T-helper 1 cell treated with Interleukin-12 subunit alpha and Interleukin-12 subunit beta and Interleukin-4 antibody, amounts not matched to agents 30 μg/mL and 1 μg/mL, for 36 hours (primary cell): ENCODE data around the gene MYMK.

Source experiments
- H3K27ac Mint-ChIP-seq: one replicate; pipeline ENCODE4 v1.8.0; 2021; ENCODE audit warnings: mild to moderate bottlenecking, mixed read lengths
- H3K27me3 Mint-ChIP-seq: one replicate; pipeline ENCODE4 v1.8.0; 2021; ENCODE audit warnings: low read depth, mixed read lengths
- H3K36me3 Mint-ChIP-seq: one replicate; pipeline ENCODE4 v1.8.0; 2021; ENCODE audit warnings: low read depth, mixed read lengths
- H3K4me1 Mint-ChIP-seq: one replicate; pipeline ENCODE4 v1.8.0; 2021; ENCODE audit warnings: low read depth, mixed read lengths
- H3K4me3 Mint-ChIP-seq: one replicate; pipeline ENCODE4 v1.8.0; 2021; ENCODE audit warnings: mild to moderate bottlenecking, moderate library complexity, mixed read lengths
- H3K9me3 Mint-ChIP-seq: one replicate; pipeline ENCODE4 v1.8.0; 2021; ENCODE audit warnings: mixed read lengths

The MYMK gene

GRCh38 chr9:133521122-133522072, 3.4 kb downstream of the MYMK start:
- Mint-ChIP-seq H3K27ac (no peak overlapping the region), H3K4me1 (no peaks in the 10 kb centered on the region), H3K36me3 (no peaks in the 10 kb centered on the region)

GRCh38 chr9:133520121-133520835, 4.5 kb downstream of the MYMK start:
- H3K27ac Mint-ChIP-seq = no peak overlapping the region
- no peaks in the 10 kb centered on the region for H3K36me3 Mint-ChIP-seq
- H3K4me1 Mint-ChIP-seq = no peaks in the 10 kb centered on the region
- H3K9me3 Mint-ChIP-seq = no peaks in the 10 kb centered on the region
- H3K4me3 Mint-ChIP-seq = no peak overlapping the region
- no peaks in the 10 kb centered on the region for H3K27me3 Mint-ChIP-seq

More at GRCh38 chr9:133521122-133522072, 3.4 kb downstream of the MYMK start:
- H3K27me3 Mint-ChIP-seq = no peaks in the 10 kb centered on the region
- no peak overlapping the region for H3K4me3 Mint-ChIP-seq
- H3K9me3 Mint-ChIP-seq = no peaks in the 10 kb centered on the region

GRCh38 chr9:133519693-133520092, 5.1 kb downstream of the MYMK start:
- no peaks in the 10 kb centered on the region for H3K9me3 Mint-ChIP-seq
- no peak overlapping the region for H3K4me3 Mint-ChIP-seq
- H3K27ac Mint-ChIP-seq = no peak overlapping the region
- H3K36me3 Mint-ChIP-seq = no peaks in the 10 kb centered on the region
- no peaks in the 10 kb centered on the region for H3K4me1 Mint-ChIP-seq
- no peaks in the 10 kb centered on the region for H3K27me3 Mint-ChIP-seq

GRCh38 chr9:133518706-133519449, 5.9 kb downstream of the MYMK start:
- H3K27ac Mint-ChIP-seq = no peak overlapping the region
- H3K4me1 Mint-ChIP-seq = no peaks in the 10 kb centered on the region
- H3K27me3 Mint-ChIP-seq = no peaks in the 10 kb centered on the region
- no peaks in the 10 kb centered on the region for H3K9me3 Mint-ChIP-seq
- H3K36me3 Mint-ChIP-seq = no peaks in the 10 kb centered on the region
- no peak overlapping the region for H3K4me3 Mint-ChIP-seq

GRCh38 chr9:133518200-133518599, 6.6 kb downstream of the MYMK start:
- Mint-ChIP-seq H3K27me3 (no peaks in the 10 kb centered on the region), H3K9me3 (no peaks in the 10 kb centered on the region), H3K4me1 (no peaks in the 10 kb centered on the region), H3K36me3 (no peaks in the 10 kb centered on the region), H3K4me3 (no peak overlapping the region), H3K27ac (no peak overlapping the region)

GRCh38 chr9:133517711-133518110, 7.0 kb downstream of the MYMK start:
- Mint-ChIP-seq H3K4me1 (no peaks in the 10 kb centered on the region), H3K27me3 (no peaks in the 10 kb centered on the region), H3K36me3 (no peaks in the 10 kb centered on the region), H3K9me3 (no peaks in the 10 kb centered on the region), H3K27ac (no peak overlapping the region), H3K4me3 (no peak overlapping the region)

- Mint-ChIP-seq H3K9me3 (no peaks in the 10 kb centered on the region), H3K27ac (no peak overlapping the region), H3K4me3 (no peak overlapping the region), H3K36me3 (no peaks in the 10 kb centered on the region), H3K27me3 (no peaks in the 10 kb centered on the region), H3K4me1 (no peaks in the 10 kb centered on the region)
These were observed 7.8 kb downstream of the MYMK start for GRCh38 chr9:133516961-133517350.

GRCh38 chr9:133516256-133516960, 8.4 kb downstream of the MYMK start:
- no peaks in the 10 kb centered on the region for H3K4me1 Mint-ChIP-seq
- no peaks in the 10 kb centered on the region for H3K9me3 Mint-ChIP-seq
- no peak overlapping the region for H3K27ac Mint-ChIP-seq
- no peaks in the 10 kb centered on the region for H3K27me3 Mint-ChIP-seq
- H3K4me3 Mint-ChIP-seq = no peak overlapping the region
- H3K36me3 Mint-ChIP-seq = no peaks in the 10 kb centered on the region

- no peak overlapping the region for H3K4me3 Mint-ChIP-seq
- no peaks in the 10 kb centered on the region for H3K27me3 Mint-ChIP-seq
- H3K36me3 Mint-ChIP-seq = no peaks in the 10 kb centered on the region
- no peaks in the 10 kb centered on the region for H3K9me3 Mint-ChIP-seq
- no peaks in the 10 kb centered on the region for H3K4me1 Mint-ChIP-seq
- H3K27ac Mint-ChIP-seq = no peak overlapping the region
These were observed 9.0 kb downstream of the MYMK start for GRCh38 chr9:133515615-133516255.

- H3K4me1 Mint-ChIP-seq = no peaks in the 10 kb centered on the region
- no peaks in the 10 kb centered on the region for H3K9me3 Mint-ChIP-seq
- no peak overlapping the region for H3K27ac Mint-ChIP-seq
- no peaks in the 10 kb centered on the region for H3K36me3 Mint-ChIP-seq
- H3K27me3 Mint-ChIP-seq = no peaks in the 10 kb centered on the region
- H3K4me3 Mint-ChIP-seq = no peak overlapping the region
These were observed 9.5 kb downstream of the MYMK start for GRCh38 chr9:133515240-133515610.

GRCh38 chr9:133514460-133515239, 10.1 kb downstream of the MYMK start:
- H3K9me3 Mint-ChIP-seq = no peaks in the 10 kb centered on the region
- no peak overlapping the region for H3K4me3 Mint-ChIP-seq
- H3K36me3 Mint-ChIP-seq = no peaks in the 10 kb centered on the region
- H3K4me1 Mint-ChIP-seq = peaks cover under 1% of the 10 kb centered on the region
- no peaks in the 10 kb centered on the region for H3K27me3 Mint-ChIP-seq
- H3K27ac Mint-ChIP-seq = no peak overlapping the region

GRCh38 chr9:133513214-133514100, 11.3 kb downstream of the MYMK start:
- H3K4me3 Mint-ChIP-seq = no peak overlapping the region
- H3K36me3 Mint-ChIP-seq = no peaks in the 10 kb centered on the region
- H3K27ac Mint-ChIP-seq = no peak overlapping the region
- H3K9me3 Mint-ChIP-seq = no peaks in the 10 kb centered on the region
- H3K4me1 Mint-ChIP-seq = peaks cover 5% of the 10 kb centered on the region
- H3K27me3 Mint-ChIP-seq = no peaks in the 10 kb centered on the region
